HFF-Myc (cell line): ENCODE data around the gene ABLIM1.

Experiments used
- DNase-seq: peaks from one replicate; pipeline ENCODE4 v3.0.0-alpha.2; 2011; ENCODE audit warnings: low read depth; ENCODE audit errors: extremely low read depth
- H3K4me3 ChIP-seq: replicated peaks from 2 replicates; pipeline ENCODE4 v1.5.1; 2011; ENCODE audit warnings: low read depth, mild to moderate bottlenecking, control low read depth, low read length
- CTCF ChIP-seq: IDR thresholded peaks from 2 replicates; pipeline ENCODE4 v1.5.1; 2012; ENCODE audit warnings: mild to moderate bottlenecking, low read depth, low read length, control low read depth; ENCODE audit errors: missing control alignments

The ABLIM1 gene

GRCh38 chr10:114547514-114547913 is 110.6 kb downstream of the ABLIM1 start:
- no peak for DNase-seq
- TF ChIP-seq CTCF: no peak
- no peak overlapping the region for H3K4me3 ChIP-seq

GRCh38 chr10:114547056-114547455 is 111.0 kb downstream of the ABLIM1 start:
- TF ChIP-seq CTCF: no peak

GRCh38 chr10:114545819-114546218 is 112.3 kb downstream of the ABLIM1 start:
- TF ChIP-seq CTCF: no peak
- DNase-seq: no peak
- no peak overlapping the region for H3K4me3 ChIP-seq

More at GRCh38 chr10:114547056-114547455, 111.0 kb downstream of the ABLIM1 start:
- DNase-seq: no peak
- no peak overlapping the region for H3K4me3 ChIP-seq

GRCh38 chr10:114545071-114545470 is 113.0 kb downstream of the ABLIM1 start:
- no peak for DNase-seq
- TF ChIP-seq CTCF: no peak
- no peak overlapping the region for H3K4me3 ChIP-seq

- no peak for TF ChIP-seq CTCF
- no peak overlapping the region for H3K4me3 ChIP-seq
- no peak for DNase-seq
Measured at GRCh38 chr10:114544045-114544659, 113.9 kb downstream of the ABLIM1 start.

- no peak overlapping the region for H3K4me3 ChIP-seq
- DNase-seq: no peak
- TF ChIP-seq CTCF: no peak
Measured at GRCh38 chr10:114543456-114543855, 114.6 kb downstream of the ABLIM1 start.

- no peak for TF ChIP-seq CTCF
- no peak for DNase-seq
- no peak overlapping the region for H3K4me3 ChIP-seq
Measured at GRCh38 chr10:114542373-114542772, 115.7 kb downstream of the ABLIM1 start.
